GM08714 (cell line): ENCODE measurements around the gene IRS1.

Experiments
- H3K4me3 ChIP-seq: fragments of 200-500 bp; sonication (Bioruptor generic); 2 replicates; pipeline ENCODE4 v1.5.1; 2014; ENCODE audit warnings: mild to moderate bottlenecking, low read length, inconsistent platforms
- ZNF274 ChIP-seq: IDR thresholded peaks from 2 replicates; pipeline ENCODE4 v1.6.1; 2012; ENCODE audit warnings: mild to moderate bottlenecking, low read depth, low read length

IRS1 gene

GRCh38 chr2:226760412-226761194 is 39.0 kb downstream of the IRS1 start:
- no peak for TF ChIP-seq ZNF274
- no peak overlapping the region for H3K4me3 ChIP-seq

GRCh38 chr2:226759768-226760167 is 39.9 kb downstream of the IRS1 start:
- no peak for TF ChIP-seq ZNF274
- H3K4me3 ChIP-seq, result no peak overlapping the region

- TF ChIP-seq ZNF274, result no peak
- no peak overlapping the region for H3K4me3 ChIP-seq
Measured at GRCh38 chr2:226758921-226759640, 40.5 kb downstream of the IRS1 start.

- H3K4me3 ChIP-seq, result no peak overlapping the region
- TF ChIP-seq ZNF274, result no peak
Measured at GRCh38 chr2:226756131-226756530, 43.5 kb downstream of the IRS1 start.

- TF ChIP-seq ZNF274, result no peak
- H3K4me3 ChIP-seq, result no peak overlapping the region
Measured at GRCh38 chr2:226755631-226756030, 44.0 kb downstream of the IRS1 start.

- TF ChIP-seq ZNF274, result no peak
- no peak overlapping the region for H3K4me3 ChIP-seq
Measured at GRCh38 chr2:226754821-226755604, 44.6 kb downstream of the IRS1 start.

- TF ChIP-seq ZNF274, result no peak
- H3K4me3 ChIP-seq, result no peak overlapping the region
Measured at GRCh38 chr2:226752887-226753286, 46.7 kb downstream of the IRS1 start.

GRCh38 chr2:226747288-226747687 is 52.3 kb downstream of the IRS1 start:
- no peak overlapping the region for H3K4me3 ChIP-seq
- no peak for TF ChIP-seq ZNF274

- no peak for TF ChIP-seq ZNF274
Measured at GRCh38 chr2:226746196-226746800, 53.3 kb downstream of the IRS1 start.

GRCh38 chr2:226743915-226744314 is 55.7 kb downstream of the IRS1 start:
- TF ChIP-seq ZNF274, result no peak
- H3K4me3 ChIP-seq, result no peak overlapping the region

More at GRCh38 chr2:226746196-226746800, 53.3 kb downstream of the IRS1 start:
- no peak overlapping the region for H3K4me3 ChIP-seq

- TF ChIP-seq ZNF274, result no peak
Measured at GRCh38 chr2:226742347-226742746, 57.3 kb downstream of the IRS1 start.

GRCh38 chr2:226740039-226740648 is 59.5 kb downstream of the IRS1 start:
- no peak for TF ChIP-seq ZNF274
- H3K4me3 ChIP-seq, result no peak overlapping the region

More at GRCh38 chr2:226742347-226742746, 57.3 kb downstream of the IRS1 start:
- no peak overlapping the region for H3K4me3 ChIP-seq

GRCh38 chr2:226739545-226740030 is 60.0 kb downstream of the IRS1 start:
- H3K4me3 ChIP-seq, result no peak overlapping the region
- no peak for TF ChIP-seq ZNF274
